Measurements from ENCODE around the gene ST6GALNAC3.
"Not testable (repeated sequence)": the region's sequence is repeated elsewhere in the genome, so short reads cannot be mapped to it uniquely, and the experiment has no call there.

ST6GALNAC3 gene

DNA sequence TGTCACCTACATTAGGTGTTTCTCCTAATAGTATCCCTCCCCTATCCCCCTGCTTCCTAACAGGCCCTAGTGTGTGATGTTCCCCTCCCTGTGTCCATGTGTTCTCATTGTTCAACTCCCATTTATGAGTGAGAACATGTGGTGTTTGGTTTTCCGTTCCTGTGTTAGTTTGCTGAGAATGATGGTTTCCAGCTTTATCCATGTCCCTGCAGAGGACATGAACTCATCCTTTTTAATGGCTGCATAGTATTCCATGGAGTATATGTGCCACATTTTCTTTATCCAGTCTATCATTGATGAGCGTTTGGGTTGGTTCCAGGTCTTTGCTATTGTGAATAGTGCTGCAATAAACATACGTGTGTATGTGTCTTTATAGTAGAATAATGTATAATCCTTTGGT is 267.3 kb downstream of the ST6GALNAC3 start:
- DNase-seq (ENCODE audit: low read depth): not testable (repeated sequence)

DNA sequence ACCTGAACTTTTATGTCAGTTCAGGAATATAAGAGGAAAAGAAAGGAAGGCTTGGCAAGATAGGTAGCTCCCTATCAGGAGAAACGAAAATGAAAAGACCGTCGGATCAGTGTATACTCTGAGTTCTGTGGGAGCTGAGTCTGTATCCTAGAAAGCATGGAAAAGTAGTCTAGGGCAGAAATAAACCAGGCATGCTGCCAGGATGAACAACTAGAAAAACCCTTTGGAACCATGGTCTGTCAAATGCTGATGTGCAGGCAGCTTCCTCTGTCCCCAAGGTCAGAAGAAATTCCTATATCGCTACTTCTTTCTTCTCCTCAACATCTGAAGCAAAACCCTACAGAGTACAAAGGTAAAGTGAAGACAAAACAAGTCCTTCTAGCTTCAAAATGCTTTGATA is 268.8 kb downstream of the ST6GALNAC3 start:
- no peak for DNase-seq (ENCODE audit: low read depth)

DNA sequence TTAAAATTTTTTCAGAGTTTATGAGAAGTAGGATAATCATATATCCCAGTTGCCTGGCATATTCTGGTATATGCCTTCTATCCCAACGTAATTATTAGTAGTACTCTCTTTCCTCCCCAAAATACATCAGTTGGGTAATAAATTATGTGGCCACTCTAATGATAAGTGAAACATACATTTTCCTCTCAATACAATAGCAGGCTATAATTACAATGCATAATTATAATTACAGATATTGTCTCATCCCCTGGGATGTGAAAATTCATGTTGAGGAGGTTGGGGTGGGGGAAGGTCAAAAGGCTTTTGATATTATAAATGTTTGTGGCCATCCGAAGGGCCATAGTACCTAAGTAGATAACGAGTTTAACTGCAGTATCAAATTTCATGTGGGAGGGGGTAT is 277.1 kb downstream of the ST6GALNAC3 start:
- no peak for DNase-seq (ENCODE audit: low read depth)

DNA sequence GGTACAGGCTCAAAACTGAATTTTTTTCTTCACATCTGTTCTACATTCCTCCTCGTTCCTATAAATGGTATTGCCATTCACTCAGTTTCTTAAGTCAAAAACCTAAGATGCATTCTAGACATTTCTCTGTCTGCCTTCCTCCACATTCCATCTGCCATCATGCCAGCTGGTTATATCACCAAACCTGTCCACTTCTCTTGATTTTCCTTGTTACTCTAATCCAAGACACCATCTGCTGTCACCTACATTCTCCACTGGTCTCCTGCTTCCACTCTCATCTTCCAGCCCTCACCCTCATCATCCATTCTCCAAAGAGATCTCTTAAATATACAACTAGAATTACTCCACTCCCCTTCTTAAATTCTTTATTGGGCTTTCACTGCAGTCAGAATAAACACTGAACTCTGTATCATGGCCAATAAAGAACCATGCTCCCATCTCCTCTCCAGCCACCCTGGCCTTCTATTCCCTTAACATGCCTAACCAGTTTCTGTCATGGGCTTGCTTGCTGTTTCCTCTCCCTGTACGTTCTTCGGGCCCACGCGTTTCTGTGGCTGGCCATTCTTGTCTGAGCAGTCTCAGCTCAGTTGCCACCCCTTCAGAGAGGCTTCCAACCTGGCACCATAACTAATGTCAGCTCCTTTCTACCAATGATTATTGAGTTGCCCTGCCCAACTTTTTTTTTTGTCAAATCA is 278.3 kb downstream of the ST6GALNAC3 start:
- DNase-seq (ENCODE audit: low read depth): no peak

DNA sequence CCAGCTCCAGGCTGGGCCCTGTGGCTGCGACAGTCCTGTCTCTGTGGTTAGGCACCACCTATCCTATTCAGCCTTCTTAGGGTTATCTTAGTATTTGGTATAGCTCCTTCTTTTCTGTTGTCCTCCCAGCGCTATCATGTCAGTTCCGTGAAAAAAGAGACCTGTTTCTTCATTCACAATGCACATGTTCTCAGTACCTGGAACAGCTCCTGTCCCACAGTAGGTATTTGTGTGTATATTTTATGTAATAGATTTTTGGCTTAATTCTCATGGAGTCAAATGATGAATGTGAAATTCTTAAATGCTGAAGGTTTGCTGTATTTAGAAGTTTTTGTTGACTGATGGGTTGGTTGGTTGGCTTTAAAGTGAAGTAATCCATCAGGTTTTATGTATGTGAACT is 279.7 kb downstream of the ST6GALNAC3 start:
- no peak for DNase-seq (ENCODE audit: low read depth)

DNA sequence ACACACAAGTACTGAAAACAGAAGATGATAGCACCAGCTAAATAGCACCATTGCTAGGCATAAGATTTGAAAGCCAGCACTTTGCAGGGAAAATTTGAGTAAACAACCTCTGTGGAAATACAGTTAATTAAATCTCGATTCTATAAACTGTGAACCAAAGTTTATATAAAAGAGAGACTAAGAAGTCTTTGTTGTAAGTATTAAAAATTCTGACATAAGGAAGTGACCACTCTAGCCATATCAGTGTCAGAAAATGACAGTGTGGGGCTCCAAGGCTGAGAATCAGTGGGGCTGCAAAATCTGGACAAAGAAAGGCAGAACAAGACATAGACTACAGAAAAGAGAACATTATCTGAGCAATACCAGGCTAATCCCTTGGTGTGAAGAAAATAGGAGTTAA is 292.2 kb downstream of the ST6GALNAC3 start:
- no peak for DNase-seq (ENCODE audit: low read depth)

DNA sequence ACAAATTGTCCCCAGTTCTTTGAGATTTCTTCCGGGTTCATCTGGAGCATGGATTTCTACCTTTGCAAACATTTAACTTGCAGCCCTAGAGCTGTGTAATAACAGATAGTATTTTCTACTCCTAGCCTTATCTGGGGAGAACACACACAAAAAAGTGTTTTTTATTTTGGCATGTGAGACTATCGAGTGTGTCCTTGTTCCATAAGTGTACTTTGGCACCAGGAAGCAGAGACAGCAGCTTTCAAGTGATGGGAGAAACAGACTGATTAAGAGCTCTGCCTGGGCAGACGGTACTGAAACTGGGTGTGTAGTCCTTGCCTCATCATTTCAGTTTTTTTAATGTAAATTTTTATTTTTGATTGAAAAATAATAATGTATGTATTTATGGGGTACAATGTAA is 297.4 kb downstream of the ST6GALNAC3 start:
- no peak for DNase-seq (ENCODE audit: low read depth)

DNA sequence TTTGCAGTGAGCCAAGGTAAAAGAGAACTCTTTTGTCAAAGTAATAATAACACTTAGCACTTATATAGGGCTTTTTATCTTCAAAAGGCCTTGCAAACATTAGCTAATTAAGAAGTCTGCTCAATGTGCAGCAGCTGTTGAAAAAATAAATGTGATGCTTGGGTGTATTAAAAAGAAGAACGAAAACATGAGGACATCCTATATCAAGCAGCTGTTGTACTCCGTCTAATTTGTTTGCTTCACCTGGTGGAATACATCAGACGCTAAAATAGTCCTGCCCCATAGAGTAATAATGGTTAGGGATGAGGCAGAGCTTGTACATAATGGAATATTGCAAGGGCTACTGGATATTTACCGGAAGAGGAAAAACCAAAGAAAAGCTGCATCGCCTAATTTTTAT is 299.5 kb downstream of the ST6GALNAC3 start:
- DNase-seq (ENCODE audit: low read depth): no peak

DNA sequence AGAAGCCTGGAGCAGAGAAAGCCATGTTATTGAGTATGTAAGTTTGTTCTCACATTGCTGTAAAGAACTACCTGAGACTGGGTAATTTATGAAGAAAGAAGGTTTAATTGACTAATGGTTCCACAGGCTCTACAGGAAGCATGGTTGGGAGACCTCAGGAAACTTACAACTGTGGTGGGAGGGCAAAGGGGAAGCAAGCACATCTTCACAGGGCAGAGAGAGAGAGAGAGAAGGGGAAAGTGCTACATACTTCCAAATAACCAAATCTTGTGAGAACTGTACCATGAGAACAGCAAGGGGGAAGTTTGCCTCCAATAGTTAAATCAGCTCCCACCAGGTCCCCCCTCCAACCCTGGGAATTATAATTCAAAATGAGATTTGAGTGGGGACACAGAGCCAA is 302.7 kb downstream of the ST6GALNAC3 start:
- DNase-seq (ENCODE audit: low read depth): no peak

DNA sequence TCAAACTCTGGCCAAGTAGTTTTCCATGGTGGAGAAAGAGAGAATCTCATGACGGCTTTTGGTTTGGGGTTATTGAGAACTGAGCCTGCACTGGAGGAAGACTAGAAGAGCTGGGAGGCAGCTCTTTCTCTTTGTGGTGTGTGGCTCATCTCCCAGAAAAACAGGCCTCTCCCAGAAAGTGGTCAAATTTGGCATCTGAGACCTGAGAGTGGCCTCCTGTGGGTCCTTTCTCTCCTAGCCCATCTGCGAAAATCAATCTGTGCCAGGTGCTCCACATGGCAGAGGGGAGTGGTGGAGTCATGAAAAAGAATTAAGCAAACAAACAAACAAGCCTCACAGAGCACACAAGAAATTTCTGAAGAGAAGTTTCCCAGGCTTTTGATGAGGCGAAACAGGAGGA is 305.0 kb downstream of the ST6GALNAC3 start:
- no peak for DNase-seq (ENCODE audit: low read depth)

DNA sequence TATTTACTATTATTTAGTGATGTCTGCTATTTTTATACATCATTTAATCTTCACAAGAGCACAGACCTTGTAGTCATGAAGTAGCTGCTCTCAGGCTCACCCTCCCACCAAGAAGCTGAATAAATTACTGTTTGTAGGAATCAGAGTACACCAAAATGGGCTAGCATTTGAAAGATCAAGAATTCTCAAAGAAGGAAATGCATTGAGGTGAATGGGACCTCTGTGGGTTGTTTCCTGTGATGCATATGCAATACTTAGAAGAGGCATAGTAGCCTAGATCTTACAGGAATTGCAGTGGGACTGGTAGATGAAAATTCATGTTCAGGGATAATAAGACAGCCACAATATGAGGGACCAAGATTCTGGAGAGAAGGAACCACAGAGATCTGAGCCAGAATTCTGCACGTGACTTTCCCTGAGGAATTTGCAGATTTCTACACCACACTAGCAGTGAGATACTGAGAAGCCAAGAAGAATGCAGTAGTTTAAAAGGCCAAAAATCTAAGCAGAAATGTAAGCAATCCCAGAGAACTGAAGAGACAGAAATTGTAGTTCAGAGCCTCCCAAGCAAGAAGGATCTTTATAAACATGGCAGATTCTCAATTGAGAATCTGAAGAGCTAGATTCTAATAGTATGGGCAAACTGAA is 307.0 kb downstream of the ST6GALNAC3 start:
- no peak for DNase-seq (ENCODE audit: low read depth)

DNA sequence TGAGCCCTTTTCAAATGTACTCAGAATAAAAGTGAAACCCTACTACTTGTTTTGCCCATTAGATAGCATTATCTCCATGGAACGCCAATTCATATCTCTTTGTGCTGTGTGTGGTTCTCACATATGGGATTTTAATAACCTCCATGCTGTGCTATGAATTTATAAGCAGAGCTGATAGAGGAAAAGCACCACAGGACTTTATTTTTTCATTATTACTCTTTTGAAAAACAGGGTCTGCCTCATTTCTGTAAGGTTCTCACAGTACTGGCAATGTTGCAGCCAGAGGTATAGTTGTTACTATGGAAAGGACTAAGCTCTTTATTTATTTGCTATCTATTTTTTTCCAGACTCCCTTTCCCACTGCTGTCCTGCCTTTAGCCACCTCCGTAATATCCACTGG is 313.7 kb downstream of the ST6GALNAC3 start:
- DNase-seq (ENCODE audit: low read depth): no peak

DNA sequence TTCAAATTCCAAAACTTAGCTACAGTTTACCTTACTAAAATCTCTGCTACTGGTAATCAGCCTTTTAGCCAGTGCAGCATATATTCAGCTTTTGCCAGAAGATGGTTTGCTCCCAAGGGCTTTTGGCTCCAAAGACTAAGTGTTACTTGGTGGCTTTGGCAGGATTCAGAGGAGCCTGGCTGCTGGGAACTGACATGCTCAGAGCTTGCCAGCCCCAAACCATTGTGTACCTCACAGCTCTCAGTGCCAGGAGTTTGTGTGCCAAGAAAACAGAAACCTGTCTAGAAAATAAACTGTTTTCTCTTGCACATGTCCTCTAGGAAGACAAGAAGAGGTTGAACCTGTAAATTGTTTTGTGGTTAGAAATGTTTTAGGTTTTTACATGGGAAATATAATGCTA is 315.9 kb downstream of the ST6GALNAC3 start:
- no peak for DNase-seq (ENCODE audit: low read depth)

DNA sequence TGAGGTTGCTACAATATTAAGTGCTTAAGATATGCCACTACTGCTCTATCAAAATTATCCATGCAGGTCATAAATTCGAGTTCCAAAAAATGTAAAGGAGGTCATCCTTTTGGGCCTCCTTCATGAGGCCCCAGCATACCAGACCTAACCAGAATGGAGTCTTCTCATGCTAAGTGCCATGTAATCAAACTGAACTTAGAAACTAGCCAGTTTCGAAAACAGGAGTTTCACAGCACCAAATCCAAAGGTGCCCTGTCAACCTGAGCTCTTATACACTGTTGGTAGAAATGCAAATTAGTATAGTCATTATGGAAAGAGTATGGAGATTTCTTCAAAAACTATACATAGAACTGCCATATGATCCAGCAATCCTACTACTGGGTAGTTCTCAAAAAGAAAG is 320.5 kb downstream of the ST6GALNAC3 start:
- no peak for DNase-seq (ENCODE audit: low read depth)

DNA sequence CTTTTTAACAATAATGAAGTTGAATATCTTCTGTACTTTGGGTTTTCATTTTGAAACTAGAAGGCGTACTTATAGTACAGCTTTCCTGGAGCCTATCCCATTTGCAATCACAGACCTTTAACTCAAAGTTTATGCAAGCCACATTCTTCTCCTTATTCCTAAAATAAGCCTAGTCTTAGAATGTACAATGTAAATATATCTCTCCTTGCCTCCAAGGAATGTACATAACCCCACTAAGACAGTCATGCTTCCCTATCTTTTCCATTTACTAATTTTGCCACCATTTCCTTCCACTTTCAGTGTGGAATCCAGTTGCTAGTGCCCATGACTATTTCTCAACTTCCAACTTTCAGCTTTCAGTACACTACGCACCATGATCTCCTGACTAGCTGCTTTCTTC is 327.6 kb downstream of the ST6GALNAC3 start:
- DNase-seq (ENCODE audit: low read depth): no peak

DNA sequence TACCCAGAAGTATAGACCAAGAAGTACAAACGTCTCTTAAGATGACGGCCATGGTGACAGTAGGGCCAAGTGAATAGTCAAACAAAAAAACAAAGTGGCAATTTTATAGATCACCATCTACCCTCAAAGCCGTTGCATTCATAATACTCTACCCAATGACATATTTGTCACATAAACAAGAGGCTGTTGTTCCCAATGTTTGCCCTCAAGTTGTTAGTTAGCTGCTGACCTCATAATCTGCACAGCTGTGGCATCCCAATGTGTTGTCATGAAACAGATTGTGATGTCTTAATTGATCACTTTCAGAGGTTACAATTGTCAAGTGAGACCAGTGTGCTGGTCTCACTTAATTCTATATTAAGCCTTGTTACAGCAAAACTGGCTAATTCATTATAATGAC is 333.8 kb downstream of the ST6GALNAC3 start:
- DNase-seq (ENCODE audit: low read depth): no peak

DNA sequence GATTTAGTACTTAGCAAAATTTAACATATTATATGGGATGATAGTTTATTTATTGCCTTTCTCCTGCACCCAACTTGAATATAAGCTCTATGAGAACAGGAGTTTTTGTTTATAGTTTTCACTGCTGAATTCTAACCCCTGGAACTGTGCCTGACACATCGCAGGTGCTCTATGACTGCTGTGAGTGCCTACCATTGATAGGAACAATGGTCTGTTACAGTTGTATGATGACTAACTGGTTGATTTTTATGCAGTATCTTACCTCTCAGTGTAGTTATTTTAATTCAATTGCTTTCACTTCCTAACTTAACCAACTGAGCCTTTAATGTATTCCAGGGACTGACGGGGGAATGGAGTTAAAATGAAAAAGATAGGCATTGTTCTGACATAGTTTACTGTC is 336.0 kb downstream of the ST6GALNAC3 start:
- no peak for DNase-seq (ENCODE audit: low read depth)

DNA sequence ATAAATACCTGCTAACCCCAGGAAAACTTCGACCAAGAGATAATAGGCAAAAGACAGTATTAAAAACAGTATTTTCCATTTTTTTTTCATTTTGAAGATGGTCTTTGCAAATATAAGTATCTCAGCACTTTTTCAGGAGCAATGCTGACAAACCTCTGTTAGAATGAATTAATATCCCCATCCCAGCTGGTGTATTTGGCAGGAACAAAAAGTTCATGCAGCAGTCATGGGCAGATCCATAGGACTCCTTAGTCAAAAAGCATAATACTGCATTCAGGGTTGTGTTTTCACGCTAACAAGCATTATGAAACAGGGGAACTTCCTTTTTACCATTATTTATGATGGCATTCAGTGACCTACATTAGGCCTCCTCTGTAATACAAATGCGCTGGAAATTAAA is 344.0 kb downstream of the ST6GALNAC3 start:
- DNase-seq (ENCODE audit: low read depth): no peak

DNA sequence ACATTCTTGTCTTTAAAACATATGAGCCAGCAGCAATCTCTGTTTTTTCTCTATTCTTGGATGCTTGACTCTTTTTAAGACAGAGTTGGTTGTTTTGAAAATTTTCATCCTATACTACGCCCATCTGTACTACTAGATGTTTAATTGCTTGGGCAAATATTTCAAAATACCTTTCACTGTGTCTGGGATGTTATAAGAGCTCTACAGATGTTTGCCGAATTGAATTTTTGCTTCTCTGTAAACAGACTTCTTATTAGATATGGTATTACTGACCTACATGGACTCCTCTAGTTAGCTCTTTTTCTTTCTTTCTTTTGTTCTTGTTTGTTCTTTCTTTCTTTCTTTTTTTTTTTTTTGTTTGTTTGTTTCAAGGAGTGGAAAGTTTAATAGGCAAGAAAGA is 345.1 kb downstream of the ST6GALNAC3 start:
- no peak for DNase-seq (ENCODE audit: low read depth)

DNA sequence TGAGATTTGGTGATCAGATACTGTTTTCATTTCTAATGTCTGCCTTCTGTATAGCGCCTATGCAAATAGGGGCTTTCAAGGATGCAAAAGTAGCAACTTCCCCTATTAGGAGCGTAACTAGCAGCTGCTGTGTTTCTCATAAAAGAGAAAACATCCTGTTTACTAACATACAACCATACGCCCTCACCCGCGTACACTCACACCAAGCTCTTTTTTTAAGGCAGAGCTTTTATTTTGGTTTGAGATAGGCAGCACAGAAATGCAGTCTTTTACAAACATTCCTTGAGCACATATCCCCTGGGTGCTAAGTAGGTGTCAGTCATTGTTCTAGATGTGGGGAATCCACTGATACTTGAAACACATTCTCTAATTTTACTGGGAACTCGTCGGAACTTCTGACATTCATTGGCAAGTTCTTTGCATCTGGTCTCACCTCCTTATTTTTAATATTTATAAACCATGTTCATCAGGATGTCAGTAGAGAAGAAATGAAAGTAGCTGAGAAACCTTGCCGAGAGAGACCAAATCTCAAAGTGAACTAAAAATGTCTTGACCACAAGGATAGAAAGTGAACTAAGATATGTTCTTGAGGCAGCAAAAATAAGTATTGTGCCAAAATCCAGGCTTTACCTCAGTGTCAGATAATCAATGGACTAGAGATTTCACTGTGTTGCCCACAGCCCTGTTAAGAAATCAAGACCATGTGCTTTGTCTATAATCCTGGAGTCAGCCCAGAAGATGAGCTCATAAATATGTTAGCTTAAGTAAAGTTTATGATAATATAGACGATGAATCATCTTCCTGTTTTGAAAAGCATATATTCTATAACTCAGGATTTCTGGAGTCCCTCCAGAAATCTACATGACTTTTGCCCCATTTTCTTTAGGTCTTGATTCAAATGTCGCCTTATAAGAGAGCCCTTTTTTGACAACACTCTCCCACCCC is 350.9 kb downstream of the ST6GALNAC3 start:
- no peak for DNase-seq (ENCODE audit: low read depth)

DNA sequence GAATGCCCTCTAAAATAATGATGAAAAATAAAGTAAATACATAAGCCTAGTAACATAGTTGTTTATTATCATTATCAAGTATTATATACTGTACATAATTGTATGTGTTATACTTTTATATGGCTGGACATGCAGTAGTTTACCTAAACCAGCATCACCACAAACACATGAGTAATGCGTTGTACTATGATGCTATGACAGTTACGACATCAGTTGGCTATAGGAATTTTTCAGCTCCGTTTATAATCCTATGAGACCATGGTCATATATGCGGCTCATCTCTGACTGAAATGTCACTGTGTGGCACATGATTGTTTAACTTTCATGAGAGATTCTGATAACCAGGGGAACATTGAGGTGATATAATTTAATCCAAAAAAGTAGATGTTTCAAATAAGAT is 352.1 kb downstream of the ST6GALNAC3 start:
- no peak for DNase-seq (ENCODE audit: low read depth)

DNA sequence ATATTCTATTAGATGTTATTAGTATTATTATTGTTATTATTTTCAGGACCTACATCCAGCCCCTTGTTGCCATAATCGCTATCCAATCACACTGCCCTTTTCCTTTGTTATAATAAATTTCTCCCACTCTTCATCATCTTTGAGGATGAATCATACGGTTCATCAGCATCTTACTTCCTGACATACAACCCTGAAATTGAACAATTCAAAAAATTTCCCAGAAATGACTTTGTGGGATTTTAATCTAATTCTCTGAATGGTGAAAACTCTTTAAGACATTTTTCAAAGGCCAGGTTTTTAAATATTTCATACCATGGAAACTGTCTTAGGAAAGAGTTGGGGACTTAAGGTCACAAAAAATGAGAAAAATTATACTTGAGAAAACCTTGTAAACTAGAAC is 353.5 kb downstream of the ST6GALNAC3 start:
- DNase-seq (ENCODE audit: low read depth): no peak

DNA sequence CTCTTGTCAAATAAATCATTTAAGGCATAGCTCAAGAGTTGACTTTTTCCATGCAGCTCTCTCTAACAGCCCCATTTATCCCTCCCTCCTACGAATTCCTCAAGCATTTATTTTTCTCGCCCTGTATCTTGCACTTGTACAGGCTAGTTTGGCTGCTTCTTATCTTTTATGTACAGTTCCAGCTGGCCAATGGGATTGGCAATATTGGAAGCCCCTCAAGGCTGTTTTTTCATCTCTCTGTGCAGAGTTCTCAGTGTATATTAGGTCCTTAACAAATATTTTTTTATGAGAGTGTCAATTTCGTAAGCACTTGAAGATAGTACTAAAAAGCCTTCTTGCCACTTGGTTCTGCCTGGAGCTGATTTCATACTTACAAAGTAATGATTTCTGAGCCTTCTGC is 356.0 kb downstream of the ST6GALNAC3 start:
- no peak for DNase-seq (ENCODE audit: low read depth)
